CD4-positive, alpha-beta T cell treated with Interferon gamma for 1 hour (primary cell): Measurements from ENCODE around the gene TERT.

Source experiments
- DNase-seq: peaks from one replicate; pipeline ENCODE4 v3.0.0-alpha.2; 2020

Gene TERT

GRCh38 chr5:1317921-1318565 lies 23.2 kb upstream of the TERT start:
- DNase-seq: no peak

GRCh38 chr5:1316588-1317340 lies 21.9 kb upstream of the TERT start:
- DNase-seq: no peak

- peak; percentile 52 for DNase-seq
Observed at GRCh38 chr5:1315709-1316587, 21.1 kb upstream of the TERT start.

- DNase-seq: no peak
Observed at GRCh38 chr5:1315018-1315708, 20.3 kb upstream of the TERT start.

- DNase-seq: no peak
Observed at GRCh38 chr5:1314564-1314982, 19.7 kb upstream of the TERT start.

- DNase-seq: peak; percentile 40
Observed at GRCh38 chr5:1312993-1313833, 18.3 kb upstream of the TERT start.

- peak; percentile 43 for DNase-seq
Observed at GRCh38 chr5:1312206-1312605, 17.3 kb upstream of the TERT start.

GRCh38 chr5:1311439-1312055 lies 16.7 kb upstream of the TERT start:
- DNase-seq: no peak

- DNase-seq: no peak
Observed at GRCh38 chr5:1310118-1310517, 15.2 kb upstream of the TERT start.

GRCh38 chr5:1304033-1304432 lies 9.2 kb upstream of the TERT start:
- no peak for DNase-seq

- no peak for DNase-seq
Observed at GRCh38 chr5:1302258-1302657, 7.4 kb upstream of the TERT start.

- no peak for DNase-seq
Observed at GRCh38 chr5:1300581-1301083, 5.8 kb upstream of the TERT start.

- DNase-seq: no peak
Observed at GRCh38 chr5:1299961-1300360, 5.1 kb upstream of the TERT start.

GRCh38 chr5:1299511-1299850 lies 4.6 kb upstream of the TERT start:
- DNase-seq: no peak

GRCh38 chr5:1298723-1299510 lies 4.0 kb upstream of the TERT start:
- no peak for DNase-seq

- no peak for DNase-seq
Observed at GRCh38 chr5:1298067-1298551, 3.2 kb upstream of the TERT start.

GRCh38 chr5:1297243-1297642 lies 2.4 kb upstream of the TERT start:
- DNase-seq: no peak

GRCh38 chr5:1295650-1296037 lies 776 bp upstream of the TERT start:
- no peak for DNase-seq

GRCh38 chr5:1294206-1294834 lies 548 bp downstream of the TERT start:
- no peak for DNase-seq
